CD4-positive, alpha-beta T cell treated with Interleukin-12 subunit alpha and Interleukin-12 subunit beta, for 1 hour (primary cell): ENCODE results near the gene PCDHGA5.
"Not testable (repeated sequence)": the region's sequence is repeated elsewhere in the genome, so short reads cannot be mapped to it uniquely, and the experiment has no call there.

Experiments used
- DNase-seq: peaks from one replicate; pipeline ENCODE4 v3.0.0-alpha.2; 2020

The PCDHGA5 gene

GRCh38 chr5:141354900-141355469 is 9.0 kb upstream of the PCDHGA5 start, which contains the start of gene PCDHGA4:
Gene PCDHGA4, plus strand, starts transcription at chr5:141355021. Its CDS starts 87 bp downstream, at chr5:141355108.
- peak; percentile 5 for DNase-seq

- no peak for DNase-seq
Observed at GRCh38 chr5:141355641-141356040, 8.3 kb upstream of the PCDHGA5 start.

- DNase-seq = no peak
Observed at GRCh38 chr5:141356133-141356532, 7.8 kb upstream of the PCDHGA5 start.

GRCh38 chr5:141356950-141357349 is 7.0 kb upstream of the PCDHGA5 start:
- DNase-seq = no peak

- DNase-seq = peak; percentile 50
Observed at GRCh38 chr5:141359790-141360426, 4.1 kb upstream of the PCDHGA5 start, which contains the start of gene PCDHGB2. Gene PCDHGB2, plus strand, starts transcription at chr5:141359994. Its CDS starts 142 bp downstream, at chr5:141360136.

GRCh38 chr5:141360685-141361084 is 3.3 kb upstream of the PCDHGA5 start:
- no peak for DNase-seq

- DNase-seq = no peak
Observed at GRCh38 chr5:141362719-141363118, 1.2 kb upstream of the PCDHGA5 start.

GRCh38 chr5:141366016-141366896 is 2.3 kb downstream of the PCDHGA5 start:
- DNase-seq = no peak

- DNase-seq = peak; percentile 48
Observed at GRCh38 chr5:141369994-141370848, 6.3 kb downstream of the PCDHGA5 start, which contains the start of gene PCDHGB3. Gene PCDHGB3, plus strand, starts transcription at chr5:141370242. Its CDS starts 153 bp downstream, at chr5:141370395.

- no peak for DNase-seq
Observed at GRCh38 chr5:141371572-141372475, 7.9 kb downstream of the PCDHGA5 start.

- peak; percentile 13 for DNase-seq
Observed at GRCh38 chr5:141373673-141374317, 9.8 kb downstream of the PCDHGA5 start, which contains the start of gene PCDHGA6. Gene PCDHGA6, plus strand, starts transcription at chr5:141373891. Its CDS starts 193 bp downstream, at chr5:141374084.

GRCh38 chr5:141374627-141375026 is 10.7 kb downstream of the PCDHGA5 start:
- DNase-seq = no peak

- DNase-seq = not testable (repeated sequence)
Observed at GRCh38 chr5:141375444-141376155, 11.6 kb downstream of the PCDHGA5 start.

- no peak for DNase-seq
Observed at GRCh38 chr5:141382469-141383294, 18.7 kb downstream of the PCDHGA5 start, which contains the start of gene PCDHGA7. Gene PCDHGA7, plus strand, starts transcription at chr5:141382742. Its CDS starts 158 bp downstream, at chr5:141382900.

- no peak for DNase-seq
Observed at GRCh38 chr5:141383345-141383744, 19.4 kb downstream of the PCDHGA5 start.

GRCh38 chr5:141384471-141385267 is 20.7 kb downstream of the PCDHGA5 start:
- DNase-seq = no peak

- peak; percentile 23 for DNase-seq
Observed at GRCh38 chr5:141387557-141388311, 23.8 kb downstream of the PCDHGA5 start, which contains the start of gene PCDHGB4. Gene PCDHGB4, plus strand, starts transcription at chr5:141387698. Its CDS starts 187 bp downstream, at chr5:141387885.
